Measurements from ENCODE around the gene FAM120A.
A peak's percentile ranks its signal among the peaks of the same experiment; 100 is the strongest.
"Not testable (repeated sequence)": the region's sequence is repeated elsewhere in the genome, so short reads cannot be mapped to it uniquely, and the experiment has no call there.

FAM120A gene, protein sequence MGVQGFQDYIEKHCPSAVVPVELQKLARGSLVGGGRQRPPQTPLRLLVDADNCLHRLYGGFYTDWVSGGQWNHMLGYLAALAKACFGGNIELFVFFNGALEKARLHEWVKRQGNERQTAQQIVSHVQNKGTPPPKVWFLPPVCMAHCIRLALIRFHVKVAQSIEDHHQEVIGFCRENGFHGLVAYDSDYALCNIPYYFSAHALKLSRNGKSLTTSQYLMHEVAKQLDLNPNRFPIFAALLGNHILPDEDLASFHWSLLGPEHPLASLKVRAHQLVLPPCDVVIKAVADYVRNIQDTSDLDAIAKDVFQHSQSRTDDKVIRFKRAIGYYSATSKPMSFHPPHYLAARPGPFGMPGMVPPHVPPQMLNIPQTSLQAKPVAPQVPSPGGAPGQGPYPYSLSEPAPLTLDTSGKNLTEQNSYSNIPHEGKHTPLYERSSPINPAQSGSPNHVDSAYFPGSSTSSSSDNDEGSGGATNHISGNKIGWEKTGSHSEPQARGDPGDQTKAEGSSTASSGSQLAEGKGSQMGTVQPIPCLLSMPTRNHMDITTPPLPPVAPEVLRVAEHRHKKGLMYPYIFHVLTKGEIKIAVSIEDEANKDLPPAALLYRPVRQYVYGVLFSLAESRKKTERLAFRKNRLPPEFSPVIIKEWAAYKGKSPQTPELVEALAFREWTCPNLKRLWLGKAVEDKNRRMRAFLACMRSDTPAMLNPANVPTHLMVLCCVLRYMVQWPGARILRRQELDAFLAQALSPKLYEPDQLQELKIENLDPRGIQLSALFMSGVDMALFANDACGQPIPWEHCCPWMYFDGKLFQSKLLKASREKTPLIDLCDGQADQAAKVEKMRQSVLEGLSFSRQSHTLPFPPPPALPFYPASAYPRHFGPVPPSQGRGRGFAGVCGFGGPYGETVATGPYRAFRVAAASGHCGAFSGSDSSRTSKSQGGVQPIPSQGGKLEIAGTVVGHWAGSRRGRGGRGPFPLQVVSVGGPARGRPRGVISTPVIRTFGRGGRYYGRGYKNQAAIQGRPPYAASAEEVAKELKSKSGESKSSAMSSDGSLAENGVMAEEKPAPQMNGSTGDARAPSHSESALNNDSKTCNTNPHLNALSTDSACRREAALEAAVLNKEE

DNA sequence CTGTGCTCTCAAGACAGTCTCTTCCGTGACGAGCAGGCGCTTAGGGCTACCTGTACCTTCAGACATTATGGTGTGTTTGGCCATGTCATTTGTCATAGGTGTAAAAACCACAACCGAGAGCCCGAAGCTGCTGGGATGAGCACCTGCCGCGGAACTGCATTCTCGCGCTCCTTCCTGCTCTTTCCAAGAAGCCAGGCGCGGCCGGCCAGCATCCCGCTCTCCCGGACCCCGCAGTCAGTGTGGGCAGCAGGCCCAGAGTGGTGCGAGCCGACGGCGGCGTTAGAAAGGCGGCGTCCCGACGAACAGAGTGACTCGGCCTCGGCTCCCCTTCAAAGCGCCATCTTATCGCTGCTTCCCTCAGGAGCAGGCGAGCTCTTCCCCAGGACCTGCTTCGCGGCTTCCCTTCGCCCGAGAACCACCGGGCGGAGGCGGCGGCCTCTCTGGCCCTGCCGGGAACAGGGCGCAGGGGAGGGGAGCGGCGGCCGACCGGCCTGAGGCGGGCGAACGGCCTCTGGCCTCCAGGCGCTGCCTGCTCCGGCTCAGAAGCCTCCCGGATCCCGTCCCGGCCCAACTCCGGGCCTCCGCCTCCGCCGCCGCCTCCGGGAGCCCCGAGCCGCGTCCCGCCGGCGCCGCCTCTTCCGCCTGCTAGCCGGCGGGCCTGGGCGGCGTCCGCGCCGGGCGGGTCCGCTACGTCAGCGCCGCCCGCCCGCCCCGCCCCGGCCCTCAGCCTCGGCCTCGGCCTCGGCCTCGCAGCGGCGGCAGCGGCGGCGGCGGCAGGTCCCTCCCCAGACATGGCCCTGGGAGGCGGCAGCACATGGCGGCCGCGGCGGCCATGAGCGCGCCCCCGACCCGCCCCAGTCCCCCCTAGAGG, at the start of gene FAM120A:
Gene FAM120A, plus strand, starts transcription at position 741 of the 871 bp plus-strand sequence. CDS start 231 bp downstream, outside the sequence.
- peak; percentile 20 for DNase-seq

DNA sequence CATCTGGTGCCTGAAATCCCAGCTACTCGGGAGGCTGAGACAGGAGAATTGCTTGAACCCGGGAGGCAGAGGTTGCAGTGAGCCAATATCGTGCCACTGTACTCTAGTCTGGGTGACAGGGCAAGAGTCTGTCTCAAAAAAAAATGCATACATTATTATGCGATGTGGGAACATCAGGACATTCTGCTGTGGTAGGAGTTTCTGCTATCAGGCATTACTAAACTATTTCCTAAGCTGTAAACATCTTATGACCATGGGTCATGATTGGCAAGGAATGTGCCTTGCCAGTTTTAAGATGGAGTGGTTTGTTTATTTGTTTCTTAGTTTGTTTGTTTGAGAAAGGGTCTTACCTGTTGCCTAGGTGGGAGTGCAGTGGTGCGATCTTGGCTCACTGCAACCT, 45.1 kb upstream of the FAM120A start:
- no peak for DNase-seq

DNA sequence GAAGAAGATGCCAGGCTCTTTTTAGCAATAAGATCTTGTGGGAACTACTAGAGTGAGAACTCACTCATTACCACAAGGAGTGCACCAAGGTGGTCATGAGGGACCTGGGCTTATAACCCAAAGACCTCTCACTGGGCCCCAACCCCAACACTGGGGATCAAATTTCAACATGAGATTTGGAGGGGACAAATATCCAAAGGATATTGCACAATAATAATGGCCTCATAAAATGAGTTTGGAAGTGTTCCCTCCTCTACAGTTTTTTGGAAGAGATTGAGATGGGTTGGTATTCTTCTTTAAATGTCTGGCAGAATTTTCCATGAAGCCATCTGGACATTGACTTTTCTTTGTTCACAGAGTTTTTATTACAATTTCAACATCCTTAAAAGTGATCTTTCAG, 38.0 kb upstream of the FAM120A start:
- DNase-seq: no peak

DNA sequence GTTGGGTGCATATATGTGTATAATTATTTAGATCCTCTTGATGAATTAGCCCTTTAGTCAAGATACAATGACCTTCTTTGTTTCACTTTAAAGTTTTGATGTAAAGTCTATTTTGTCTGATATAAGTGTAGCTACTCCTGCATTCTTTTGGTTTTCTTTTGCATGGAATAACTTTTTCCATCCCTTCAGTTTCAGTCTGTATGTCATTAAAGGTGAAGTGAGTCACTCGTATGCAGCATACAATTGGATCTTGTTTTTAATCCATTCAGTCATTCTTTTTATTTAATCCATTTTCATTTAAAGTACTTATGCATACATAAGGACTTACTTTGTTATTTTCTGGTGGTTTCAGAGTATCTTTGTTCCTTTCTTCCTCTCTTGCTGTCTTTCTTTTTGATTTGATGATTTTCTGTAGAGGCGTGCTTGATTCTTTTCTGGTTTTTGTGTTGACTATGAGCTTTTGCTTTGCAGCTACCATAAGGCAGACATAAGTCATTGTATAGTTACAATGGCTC, 36.3 kb upstream of the FAM120A start:
- no peak for DNase-seq

DNA sequence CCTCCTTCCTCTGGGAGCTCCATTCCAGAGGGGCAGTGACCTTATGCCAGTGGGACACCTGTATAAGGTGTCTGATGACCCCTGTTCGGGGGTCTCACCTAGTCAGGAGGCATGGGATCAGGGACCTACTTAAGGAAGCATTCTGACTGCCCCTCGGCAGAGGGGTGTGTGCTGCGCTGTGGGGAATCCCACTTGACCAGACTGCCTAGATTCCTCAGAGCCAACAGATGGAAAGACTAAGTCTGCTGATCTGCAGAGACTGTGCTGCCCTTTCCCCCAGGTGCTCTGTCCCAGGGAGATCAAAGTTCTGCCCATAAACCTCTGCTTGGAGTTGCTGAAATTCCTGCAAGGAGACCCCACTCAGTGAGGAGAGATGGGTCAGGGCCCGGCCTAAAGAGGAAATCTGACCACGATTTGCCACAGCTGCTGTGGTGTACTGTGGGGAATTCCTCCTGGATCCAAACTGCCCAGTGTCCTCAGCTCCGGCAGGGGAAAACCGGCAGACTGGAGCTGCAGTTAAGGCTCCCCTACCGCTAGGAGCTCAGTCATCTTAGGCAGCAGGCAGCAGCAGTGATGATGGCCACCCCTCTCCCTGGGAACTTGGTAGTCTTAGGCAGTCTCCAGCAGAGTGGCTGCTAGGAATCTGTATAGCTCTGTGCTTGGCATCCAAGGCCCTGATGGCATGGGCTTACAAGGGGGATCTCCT, 34.8 kb upstream of the FAM120A start:
- no peak for DNase-seq

DNA sequence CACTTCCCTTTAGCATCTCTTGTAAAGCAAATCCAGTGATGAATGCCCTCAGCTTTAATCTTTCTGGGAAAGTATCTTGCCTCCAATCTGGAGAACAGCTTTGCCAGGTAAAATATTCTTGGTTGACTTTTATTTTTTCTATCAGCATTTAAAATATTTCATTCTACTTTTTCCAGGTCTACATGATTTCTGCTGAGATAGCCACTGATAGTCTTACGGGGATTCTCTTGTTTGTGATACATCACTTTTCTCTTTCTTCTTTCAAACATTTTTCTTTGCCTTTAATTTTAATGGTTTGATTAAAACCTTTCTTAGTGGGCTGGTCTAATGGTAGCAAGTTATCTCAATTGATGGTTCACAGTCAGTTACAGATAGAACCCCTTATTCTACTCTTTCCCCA, 33.9 kb upstream of the FAM120A start:
- no peak for DNase-seq

DNA sequence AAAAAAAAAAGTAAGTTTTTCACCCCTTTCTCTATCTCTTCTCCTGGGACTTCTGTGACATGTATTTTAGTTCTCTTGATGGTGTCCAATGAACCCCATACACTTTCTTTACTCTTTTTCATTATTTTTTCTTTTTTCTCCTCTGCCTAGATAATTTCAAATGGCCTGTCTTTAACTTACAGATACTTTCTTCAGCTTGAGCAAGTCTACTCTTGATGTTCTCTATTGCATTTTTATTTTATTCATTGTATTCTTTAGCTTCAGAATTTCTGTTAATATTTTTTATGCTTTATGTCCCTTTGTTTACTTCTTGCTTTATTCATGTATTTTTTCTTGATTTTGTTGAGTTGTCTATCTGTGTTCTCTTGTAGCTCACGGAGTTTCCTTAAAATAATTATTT, 32.5 kb upstream of the FAM120A start:
- no peak for DNase-seq

DNA sequence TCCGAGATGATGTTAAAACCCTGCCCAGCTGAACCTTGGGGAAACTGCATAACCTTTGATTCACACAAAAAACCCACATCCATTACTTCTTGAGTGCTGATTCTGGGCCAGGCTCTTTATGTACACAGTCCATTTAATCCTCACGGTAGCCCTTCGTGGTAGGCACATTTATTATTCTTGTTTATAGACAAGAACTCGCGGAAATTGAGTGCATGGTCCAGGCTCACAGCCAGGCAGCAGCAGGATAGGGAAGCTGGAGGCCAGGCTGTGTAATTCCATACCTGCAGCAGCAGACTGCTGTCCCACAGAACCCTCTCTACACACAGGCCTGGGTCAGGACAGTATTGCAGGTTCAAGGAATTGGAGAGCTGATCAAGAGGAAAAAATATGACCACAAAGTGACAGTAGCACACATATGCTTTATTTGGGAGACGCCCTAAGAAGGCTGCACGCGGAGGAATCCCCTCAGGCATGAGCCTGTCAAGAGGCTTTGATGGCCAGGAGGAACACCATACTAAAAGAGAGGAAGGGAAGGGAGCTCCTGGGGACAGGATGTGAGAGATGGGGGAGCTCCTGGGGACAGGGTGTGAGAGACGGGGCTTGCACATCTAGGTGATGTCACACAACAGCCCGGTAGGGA, 28.4 kb upstream of the FAM120A start:
- DNase-seq: peak; percentile 8

DNA sequence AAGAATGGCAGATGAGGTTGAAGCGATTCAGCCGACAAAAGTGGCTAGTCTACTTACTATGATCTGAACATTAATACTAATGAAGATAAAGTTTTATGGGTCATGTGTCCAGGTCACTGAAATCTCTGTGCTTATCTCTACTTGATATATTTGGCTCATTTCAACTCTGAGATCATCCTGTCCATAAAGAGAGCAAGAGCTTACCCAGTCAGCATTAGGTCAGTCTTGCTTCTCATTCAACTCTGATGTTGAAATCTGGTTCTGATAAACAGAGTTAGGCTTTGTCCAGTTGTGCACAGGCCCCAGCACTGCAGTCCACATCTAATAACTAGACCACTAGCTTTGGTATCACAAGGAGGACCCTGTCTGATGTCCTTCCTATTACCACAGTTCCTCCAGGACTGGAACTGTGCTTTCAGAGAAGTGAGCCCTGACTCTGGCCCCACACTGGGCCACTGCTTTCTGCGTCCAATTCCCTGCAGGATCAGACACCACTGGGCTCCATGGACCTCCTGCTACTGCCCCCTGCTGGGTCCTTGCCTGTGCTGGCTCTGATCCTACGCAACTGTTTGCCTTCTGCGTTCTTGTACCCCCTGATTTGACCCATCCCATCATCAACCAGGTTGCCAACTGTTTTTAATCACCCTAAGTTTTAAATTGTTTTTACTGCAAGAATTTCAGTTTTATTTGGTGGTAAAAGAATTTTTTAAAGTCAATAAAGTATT, 23.7 kb upstream of the FAM120A start:
- no peak for DNase-seq

DNA sequence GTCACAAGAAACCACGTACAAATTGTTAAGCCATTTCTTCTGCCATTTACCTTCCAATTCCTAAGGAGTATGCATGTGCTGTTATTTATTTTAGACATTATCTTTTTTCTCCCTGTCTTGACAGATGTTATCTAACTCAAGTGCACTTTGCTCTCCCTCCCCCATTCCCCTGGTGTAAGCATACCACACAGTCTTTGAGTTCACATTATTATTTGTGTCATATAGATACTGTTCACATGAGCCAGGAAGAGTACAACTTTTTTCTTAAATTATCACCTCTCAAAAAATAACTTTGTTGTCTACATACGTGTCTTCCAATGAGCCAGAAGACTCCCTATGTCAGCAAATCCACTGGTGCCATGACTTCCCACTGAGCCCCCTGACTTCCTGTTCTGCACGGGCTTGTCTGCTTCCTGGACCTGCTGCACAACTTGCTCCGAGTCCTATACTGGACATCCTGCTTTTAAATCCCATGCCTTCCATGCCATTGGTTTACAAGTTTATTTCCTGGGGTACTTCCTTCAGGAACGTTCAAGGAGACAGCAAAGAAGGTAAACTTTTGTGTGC, 19.9 kb upstream of the FAM120A start:
- DNase-seq: no peak

DNA sequence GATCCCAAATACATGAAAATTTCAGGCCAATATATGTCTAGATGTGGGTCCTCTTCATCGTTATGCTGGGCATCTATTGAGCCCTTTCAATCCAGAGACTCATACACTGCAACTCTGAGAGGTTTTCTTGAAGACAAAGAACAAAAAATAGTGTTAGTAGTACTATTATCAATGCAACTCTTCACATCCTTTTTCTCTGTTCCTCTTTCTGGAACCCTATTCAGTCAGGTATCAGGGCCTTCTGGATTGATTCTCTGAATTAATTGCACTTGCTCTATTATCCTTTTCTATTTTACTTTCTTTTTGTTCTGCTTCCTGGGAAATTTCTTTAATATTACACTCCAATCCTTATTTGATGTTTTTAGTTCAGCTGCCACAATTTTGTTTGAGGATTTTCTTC, 18.5 kb upstream of the FAM120A start:
- no peak for DNase-seq

DNA sequence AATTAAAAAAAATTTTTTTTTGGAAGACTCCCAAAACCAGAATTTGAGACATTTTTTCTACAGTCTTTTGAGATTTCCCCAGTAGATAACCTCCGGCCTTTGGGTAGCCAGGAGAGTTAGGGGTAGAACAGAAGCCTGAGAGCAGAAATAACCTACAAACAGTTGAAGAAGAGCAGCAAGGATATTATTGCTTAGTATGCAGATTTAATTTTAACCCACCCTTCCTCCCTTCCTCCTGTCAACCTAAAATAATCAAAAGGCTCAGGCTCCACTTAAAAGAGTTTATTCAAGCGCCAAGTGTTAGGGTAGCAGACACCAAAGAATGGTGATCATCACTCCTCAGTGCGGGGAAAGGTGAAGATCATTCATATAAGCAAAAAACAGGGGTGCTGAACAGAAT, 17.4 kb upstream of the FAM120A start:
- DNase-seq: no peak

DNA sequence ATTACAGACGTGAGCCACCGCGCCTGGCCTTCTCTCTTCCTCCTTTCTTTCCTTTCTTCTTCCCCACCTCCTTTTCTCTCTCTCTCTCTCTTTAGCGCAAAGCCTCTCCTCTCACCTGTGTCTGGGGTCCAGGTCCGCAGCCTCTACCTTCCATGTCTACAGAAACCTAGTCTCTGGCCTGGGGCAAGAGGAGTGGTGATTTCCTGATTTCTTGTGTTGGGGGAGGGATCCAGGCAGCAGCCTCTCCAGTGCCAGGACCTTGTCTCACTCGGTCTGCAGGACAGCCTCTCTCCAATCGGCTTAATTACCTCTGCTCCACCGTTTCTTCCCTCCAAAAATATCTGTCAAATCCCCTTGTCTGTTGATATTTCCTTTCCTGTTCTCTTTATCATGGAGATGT, 16.1 kb upstream of the FAM120A start:
- DNase-seq: no peak

DNA sequence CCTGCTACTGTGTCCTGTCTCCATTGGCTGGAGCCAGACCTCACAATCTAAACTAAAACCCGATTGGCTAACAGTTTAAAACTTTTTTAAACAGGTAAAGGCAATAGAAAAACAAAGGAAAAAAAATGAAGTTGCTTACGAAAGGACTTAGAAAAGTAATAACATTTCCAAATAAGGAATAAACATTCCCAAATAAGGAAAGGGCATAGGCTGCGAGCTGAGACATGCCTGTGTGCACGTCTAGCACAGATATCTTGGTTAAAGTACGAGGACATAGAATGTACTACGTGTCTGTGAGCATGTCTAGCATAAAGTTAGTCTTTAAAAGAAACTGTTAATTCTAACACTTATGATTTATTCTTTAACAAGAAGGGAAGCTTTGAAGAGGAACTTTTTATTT, 15.3 kb upstream of the FAM120A start:
- DNase-seq: no peak

DNA sequence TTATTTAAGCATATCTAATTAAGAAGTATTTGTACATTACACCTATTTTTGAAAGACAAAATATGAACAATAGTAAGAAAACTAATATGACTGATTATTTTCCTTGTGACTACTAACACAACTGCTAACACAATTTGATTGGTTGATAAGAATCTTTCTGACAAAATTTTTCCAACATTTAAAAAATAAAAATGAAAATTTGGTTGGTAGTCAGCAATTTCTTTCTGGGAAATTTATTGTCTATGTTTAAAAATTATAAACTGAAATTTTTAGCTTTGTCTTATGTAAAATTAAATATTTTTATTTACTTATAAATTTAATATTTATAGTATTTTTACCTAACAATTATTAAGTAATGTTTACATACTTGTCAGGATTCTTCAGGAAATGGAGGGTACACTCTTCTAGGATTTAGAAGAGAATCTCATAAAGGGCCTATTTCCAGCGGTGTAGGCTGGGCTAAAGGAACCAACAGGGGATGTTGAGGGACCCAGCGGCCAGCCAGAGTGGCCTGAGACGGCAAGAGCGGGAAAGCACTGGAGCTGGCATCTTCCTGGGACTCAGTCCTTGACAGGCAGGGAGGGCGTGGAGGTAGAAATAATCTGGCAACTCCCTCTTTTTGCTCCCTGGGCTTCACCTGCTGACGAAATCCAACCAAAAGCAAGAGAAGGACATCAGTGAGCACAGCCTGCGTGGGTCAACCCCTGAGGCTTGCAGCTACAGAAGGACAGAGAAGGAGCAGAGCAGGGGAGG, 14.7 kb upstream of the FAM120A start:
- DNase-seq: no peak

DNA sequence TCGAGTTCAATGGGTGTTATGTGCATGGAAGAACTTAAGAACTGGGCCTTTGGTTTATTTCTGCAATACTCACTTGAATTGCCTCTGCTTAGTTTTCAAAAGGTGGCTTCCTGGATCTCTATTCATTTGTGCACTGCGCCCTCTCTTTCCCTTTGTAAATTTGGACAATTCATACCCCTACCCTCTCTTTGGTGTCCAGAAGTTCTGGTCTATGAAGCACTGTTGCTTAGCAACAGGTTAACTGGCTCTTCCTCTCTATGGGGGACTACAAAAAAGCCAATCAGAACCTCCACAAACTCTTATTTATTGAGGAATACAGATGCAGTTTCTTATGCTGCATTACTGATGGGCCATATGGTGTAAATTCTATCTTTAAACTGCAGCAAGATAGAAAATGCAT, 13.5 kb upstream of the FAM120A start:
- no peak for DNase-seq

DNA sequence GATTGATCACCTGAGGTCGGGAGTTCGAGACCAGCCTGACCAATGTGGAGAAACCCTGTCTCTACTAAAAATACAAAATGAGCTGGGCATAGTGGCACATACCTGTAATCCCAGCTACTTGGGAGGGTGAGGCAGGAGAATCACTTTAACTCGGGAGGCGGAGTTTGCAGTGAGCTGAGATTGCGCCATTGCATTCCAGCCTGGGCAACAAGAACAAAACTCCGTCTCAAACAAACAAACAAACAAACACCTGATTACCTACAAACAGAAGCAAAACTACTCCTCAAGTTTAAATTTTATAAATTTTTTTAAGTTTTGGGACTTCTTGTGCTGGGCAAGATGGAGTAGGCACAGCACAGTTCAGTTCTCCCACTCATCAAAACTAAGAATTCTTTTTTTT, 12.2 kb upstream of the FAM120A start:
- not testable (repeated sequence) for DNase-seq

DNA sequence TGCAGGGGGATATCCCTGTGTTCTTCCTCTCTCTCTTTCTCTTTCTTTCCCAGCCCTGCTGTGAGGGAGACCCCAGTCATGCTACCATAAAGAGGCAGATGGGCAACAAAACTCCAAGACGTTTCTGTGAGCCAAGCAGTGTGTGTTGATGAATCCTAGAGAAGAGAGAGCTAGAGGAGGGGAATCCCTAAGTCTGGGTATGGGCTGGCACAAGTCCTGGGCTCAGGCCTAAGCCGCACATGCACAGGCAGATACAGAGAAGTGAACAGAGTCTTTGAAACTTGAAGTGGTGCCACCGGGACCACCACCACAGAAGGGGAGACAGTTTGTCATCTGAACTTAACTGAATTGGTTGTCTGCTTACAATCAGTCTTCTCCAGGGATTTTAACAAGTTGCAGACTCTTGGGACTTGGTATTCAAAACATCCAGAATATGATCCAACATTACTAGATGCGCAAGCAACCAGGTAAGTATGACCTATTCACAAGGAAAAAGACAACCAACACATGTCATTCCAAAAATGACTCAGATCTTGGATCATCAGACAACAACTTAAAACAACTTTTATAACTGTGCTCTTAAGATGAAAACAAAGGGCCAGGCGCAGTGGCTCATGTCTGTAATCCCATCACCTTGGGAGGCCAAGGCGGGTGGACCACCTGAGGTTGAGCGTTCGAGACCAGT, 10.4 kb upstream of the FAM120A start:
- no peak for DNase-seq

DNA sequence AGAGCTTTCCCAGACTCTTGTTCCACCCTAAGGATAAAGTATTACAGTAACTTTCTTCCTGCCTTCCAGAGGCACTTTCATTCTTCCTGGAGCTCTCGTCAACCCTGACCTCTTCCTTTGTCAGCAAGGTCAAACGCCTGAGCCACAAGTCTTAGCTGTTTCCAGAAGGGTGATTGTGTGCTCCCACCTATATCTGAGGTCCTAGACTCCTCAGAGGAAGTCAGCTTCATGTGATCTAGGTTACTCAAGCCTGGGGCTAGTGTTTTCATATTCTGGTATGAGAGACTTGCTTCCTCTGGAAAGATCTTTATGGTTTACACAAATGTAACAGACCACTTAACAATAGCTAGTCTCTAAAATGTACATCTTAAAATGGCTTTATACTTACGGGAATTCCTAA, 5.4 kb upstream of the FAM120A start:
- no peak for DNase-seq
